Measurements from ENCODE around the gene CLSTN2.

DNA sequence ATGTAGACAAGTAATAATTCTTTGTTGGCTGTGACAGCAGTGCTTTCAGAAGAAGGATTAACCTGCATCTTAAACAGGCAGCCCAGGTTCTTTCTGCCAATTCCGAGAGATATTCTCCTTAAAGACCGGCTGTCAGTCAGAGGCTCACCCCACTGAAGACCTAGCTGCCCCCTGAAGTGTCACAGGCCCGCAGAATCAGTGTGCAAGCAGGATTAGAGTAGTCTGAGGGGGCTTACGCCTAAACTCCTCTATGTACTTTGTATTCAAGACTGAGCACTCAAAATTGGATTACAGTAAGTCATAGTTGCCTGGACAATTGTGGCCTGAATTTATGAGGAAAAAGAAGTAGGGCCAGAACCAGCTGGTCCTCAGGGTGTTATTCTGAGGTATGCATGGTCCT, 342.9 kb downstream of the CLSTN2 start:
- TF ChIP-seq, protein P1, sequence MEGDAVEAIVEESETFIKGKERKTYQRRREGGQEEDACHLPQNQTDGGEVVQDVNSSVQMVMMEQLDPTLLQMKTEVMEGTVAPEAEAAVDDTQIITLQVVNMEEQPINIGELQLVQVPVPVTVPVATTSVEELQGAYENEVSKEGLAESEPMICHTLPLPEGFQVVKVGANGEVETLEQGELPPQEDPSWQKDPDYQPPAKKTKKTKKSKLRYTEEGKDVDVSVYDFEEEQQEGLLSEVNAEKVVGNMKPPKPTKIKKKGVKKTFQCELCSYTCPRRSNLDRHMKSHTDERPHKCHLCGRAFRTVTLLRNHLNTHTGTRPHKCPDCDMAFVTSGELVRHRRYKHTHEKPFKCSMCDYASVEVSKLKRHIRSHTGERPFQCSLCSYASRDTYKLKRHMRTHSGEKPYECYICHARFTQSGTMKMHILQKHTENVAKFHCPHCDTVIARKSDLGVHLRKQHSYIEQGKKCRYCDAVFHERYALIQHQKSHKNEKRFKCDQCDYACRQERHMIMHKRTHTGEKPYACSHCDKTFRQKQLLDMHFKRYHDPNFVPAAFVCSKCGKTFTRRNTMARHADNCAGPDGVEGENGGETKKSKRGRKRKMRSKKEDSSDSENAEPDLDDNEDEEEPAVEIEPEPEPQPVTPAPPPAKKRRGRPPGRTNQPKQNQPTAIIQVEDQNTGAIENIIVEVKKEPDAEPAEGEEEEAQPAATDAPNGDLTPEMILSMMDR (IDR thresholded peaks at IDR 0.05; ENCODE audit: low read length), result no peak
- TF ChIP-seq EZH2 (optimal IDR thresholded peaks at IDR 0.05; ENCODE audit: low read depth, low read length), result no peak
- no peak for TF ChIP-seq EZH2phosphoT487 (IDR thresholded peaks at IDR 0.05; ENCODE audit: low read length)

Data from MM.1S (cell line).